HG02763 (cell line): ENCODE data around the gene CDC42EP1.
A peak's percentile ranks its signal among the peaks of the same experiment; 100 is the strongest.
"Not testable (repeated sequence)": the region's sequence is repeated elsewhere in the genome, so short reads cannot be mapped to it uniquely, and the experiment has no call there.

Experiments
- ATAC-seq: cut with Tn5 transposase; IDR thresholded peaks from one replicate; pipeline ENCODE4 v1.9.1; 2021; ENCODE audit warnings: mild to moderate bottlenecking, moderate library complexity; ENCODE audit not compliant: unreplicated experiment

Gene CDC42EP1

DNA sequence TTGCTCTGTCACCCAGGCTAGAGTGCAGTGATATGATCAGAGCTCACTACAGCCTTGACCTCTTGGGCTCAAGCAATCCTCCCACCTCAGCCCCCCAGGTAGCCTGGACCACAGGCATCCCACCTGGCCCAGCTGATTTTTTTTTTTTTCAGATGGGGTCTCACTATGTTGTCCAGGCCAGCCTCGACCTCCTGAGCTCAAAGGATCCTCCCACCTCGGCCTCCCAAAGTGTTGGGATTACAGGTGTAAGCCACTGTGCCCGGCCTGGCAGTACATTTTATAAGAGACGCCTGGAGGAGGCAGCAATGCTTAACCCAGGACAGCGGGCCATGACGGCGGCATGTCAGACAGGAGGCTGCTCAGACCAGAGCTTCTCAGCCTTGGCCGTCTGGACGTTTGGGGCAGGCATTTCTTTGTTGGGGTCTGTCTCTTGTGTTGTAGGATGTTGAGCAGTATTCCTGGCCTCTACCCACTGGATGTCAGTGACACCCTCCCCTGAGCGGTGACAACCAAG is 15.3 kb downstream of the CDC42EP1 start:
- no peak for ATAC-seq

GRCh38 chr22:37578002-37578401 is 17.7 kb downstream of the CDC42EP1 start:
- ATAC-seq, result no peak

GRCh38 chr22:37581504-37581903 is 21.2 kb downstream of the CDC42EP1 start:
- ATAC-seq, result no peak

GRCh38 chr22:37582526-37582925 is 22.2 kb downstream of the CDC42EP1 start:
- no peak for ATAC-seq

DNA sequence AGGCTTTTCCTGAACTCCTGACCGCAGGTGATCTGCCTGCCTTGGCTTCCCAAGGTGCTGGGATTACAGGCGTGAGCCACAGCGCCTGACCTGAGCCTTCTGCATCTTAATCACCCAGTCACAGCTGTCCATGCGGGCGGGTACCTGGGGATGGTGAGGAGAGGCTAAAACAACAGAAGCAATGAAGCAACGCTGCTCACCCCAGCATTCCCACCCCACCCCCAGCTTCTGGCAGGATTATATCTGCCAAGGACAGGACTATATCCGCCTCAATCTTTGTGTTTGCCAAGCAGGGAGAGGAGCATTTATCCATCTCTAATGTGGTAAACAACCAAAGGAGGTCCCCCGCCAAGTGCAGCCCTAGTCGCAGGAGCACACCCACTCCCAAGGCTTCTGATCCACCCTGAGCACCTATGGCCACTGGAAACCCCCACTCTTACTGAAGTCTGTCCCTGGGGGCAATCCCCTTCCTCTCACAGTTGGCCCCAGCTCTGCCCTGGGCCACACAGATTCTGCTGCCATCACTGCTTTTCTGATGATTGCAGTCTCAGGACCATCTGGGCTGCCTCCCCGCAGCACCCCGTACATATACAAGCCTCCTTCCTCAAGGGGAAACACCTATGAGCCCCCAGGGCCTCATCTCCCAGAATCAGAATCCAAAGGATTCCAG is 28.4 kb downstream of the CDC42EP1 start:
- ATAC-seq, result no peak

DNA sequence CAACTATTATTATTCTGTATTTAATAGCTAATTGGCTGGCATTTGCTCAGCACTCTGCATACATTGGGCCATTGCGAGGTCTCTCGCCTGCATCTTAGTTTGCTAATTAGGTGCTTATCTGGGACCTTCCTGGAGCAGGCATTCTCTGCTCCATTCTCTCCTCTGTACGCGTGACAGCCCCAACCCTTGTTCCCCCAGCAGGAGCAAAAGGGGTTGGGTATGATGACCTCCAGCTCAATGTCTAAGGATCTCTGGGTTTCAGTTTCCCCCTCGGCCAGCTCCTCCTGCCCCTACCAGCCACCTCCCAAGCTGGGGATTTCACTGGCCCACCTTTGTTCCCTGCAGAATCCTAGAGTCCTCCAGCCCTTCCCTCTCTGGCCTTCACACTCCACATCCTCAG is 29.4 kb downstream of the CDC42EP1 start:
- ATAC-seq, result no peak

- not testable (repeated sequence) for ATAC-seq
Measured at GRCh38 chr22:37591081-37591480, 30.8 kb downstream of the CDC42EP1 start.

GRCh38 chr22:37591823-37592404 is 31.6 kb downstream of the CDC42EP1 start:
- ATAC-seq, result no peak

- no peak for ATAC-seq
Measured at GRCh38 chr22:37594237-37594636, 34.0 kb downstream of the CDC42EP1 start.

DNA sequence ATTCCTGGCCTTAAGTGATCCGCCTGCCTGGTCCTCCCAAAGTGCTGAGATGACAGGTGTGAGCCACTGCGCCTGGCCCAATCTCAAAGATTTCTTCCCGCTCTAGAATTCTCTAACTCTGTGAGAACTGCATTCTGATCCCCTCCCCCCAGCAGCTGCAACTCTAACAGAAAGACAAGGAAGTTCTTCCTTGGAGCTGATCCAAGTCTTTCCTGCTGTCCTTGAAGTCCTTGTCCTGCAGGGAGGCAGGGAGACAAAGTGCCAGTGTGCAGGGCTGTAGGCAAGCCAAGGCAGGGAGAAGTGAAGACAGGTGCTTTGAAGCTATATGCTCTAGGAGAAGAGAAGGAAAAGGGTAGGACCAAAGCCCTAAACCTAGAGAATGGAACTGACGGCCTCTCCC is 38.9 kb downstream of the CDC42EP1 start:
- no peak for ATAC-seq

DNA sequence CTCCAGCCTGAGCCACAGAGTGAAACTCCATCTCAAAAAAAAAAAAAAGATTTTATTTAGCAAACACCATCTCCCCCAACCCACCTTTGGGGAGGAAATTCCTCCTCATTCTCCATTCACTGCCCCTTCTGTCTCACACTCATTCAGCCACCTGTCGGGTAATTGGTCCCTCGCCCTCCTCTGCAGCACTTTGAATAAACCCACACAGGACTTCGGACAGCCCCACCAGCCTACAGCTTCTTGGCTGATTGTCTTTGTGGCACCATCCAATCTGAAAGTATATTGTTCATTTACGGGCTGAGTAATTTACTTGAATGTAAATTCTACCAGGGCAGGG is 40.9 kb downstream of the CDC42EP1 start:
- ATAC-seq, result no peak

DNA sequence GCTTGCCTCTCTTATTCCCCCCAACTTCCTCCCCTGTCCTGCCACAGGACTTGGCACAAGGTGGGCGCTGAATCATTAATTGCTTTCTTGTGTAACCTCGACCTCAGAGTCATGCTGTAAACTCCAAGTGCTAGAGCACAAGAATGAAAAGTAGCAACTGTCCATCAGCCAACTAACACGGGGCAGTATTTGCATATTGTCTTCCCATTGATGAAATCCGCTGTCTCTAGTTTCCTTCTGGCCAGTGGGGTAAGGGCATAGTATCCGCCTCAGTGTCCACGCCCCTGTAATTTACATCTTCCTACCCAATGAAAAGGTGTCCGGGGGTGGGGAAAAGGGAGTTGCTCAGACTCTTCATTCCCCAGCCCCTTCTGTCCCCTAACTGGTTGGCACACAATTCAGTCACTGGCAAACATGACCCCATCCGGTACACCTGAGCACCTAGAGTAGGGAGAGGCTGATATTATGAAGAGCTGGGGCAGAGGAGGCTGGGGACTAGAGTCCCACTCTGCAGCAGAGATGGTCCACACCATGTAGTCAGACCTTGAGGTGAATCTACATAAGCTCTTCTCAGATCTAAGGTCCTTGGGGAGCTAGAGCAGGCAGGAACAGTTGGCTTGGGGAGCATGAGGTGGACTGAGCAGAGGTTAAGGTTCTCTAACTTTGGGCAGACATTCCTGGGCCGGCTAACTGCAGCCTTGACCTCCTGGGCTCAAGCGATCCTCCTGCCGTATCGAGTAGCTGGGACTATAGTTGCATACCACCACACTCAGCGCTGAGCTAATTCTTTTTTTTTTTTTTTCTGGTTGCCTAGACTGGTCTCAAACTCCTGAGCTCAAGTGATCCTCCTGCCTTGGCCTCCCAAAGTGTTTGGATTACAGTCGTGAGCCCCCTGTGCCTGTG is 41.5 kb downstream of the CDC42EP1 start:
- ATAC-seq, result no peak

GRCh38 chr22:37602546-37603277 is 42.4 kb downstream of the CDC42EP1 start:
- not testable (repeated sequence) for ATAC-seq

GRCh38 chr22:37604074-37604473 is 43.8 kb downstream of the CDC42EP1 start:
- ATAC-seq, result no peak

DNA sequence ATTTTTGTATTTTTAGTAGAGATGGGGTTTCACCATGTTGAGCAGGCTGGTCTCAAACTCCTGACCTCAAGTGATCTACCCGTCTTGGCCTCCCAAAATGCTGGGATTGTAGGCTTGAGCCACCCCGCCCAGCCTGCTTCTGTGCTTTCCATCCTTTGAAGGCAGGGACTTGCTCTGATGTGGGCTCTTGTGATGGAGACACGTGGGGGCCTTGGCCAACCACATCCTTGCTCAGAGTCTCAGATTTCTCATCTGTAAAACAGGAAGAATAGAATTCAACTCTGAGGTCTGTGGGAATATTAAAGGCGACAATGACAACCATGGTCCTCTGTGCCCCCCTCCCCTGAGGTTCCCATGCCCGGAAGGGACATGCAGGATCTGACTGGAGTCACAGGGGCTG is 44.6 kb downstream of the CDC42EP1 start:
- ATAC-seq, result no peak

GRCh38 chr22:37607010-37607934 is 47.0 kb downstream of the CDC42EP1 start:
- ATAC-seq, result no peak

DNA sequence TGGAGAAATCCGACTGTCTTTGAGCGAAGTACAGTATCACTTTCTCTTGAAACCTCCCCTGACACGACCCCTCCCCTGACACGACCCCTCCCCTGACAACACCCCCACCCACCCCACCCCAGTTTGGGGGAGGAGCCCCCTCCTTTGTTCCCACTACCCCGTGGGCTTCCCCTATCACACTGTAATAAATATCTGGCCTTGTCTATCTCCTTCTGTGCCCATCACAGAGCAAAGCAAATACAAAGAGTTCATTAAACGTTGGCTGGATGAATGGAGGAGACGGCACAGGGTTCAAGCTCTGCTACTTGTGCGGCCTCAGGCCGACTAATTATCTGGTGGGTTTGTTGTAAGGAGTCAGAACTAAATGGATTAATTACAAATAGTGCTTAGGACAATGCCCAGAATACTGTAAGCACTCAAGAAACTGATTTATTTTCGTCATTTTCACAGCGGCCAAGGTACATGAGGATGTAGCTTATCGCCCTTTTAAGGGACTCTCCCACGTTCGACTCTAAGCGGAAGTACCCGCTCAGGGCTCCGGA is 47.7 kb downstream of the CDC42EP1 start:
- ATAC-seq, result peak; percentile 7

DNA sequence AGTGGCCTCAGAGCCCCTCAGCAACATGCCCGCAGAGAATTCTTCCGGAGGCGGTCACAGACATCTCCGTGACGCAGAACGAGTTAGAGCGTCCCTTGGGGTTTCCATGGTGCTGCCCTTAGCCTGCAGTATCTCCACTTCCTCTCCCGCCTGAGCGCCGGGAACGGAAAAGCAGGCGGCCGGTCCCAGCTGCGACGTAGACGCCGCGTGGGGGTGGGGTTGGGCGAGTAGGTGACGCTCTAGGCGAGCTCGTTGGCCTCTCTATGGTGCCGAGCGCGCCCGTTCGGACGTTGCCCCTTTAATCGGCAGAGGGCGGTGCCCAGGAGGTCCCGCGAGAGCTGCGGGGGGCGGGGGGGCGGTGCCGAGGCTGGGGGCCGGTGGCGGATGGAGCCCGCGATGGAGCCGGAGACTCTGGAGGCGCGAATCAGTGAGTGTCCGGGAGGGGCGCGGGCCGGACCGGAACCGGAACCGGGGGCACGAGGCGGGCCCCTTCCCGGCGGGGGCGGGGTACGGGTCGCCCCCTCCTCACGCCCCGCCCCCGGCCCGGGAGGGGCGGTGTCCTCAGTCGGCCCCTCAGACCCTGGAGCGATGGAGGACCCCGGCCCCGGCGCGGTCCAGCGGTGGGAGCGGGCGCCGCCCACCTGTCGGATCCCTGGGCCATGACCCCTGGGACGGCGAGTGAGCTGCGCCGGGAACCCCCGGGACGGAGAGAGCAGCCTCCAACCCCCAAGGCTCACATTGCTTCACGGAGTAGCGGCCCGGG is 48.4 kb downstream of the CDC42EP1 start, which contains the start of gene GGA1:
GGA1 (plus strand) TSS at position 358 of the 763 bp plus-strand sequence; CDS start at position 385, 27 bp downstream.
- ATAC-seq, result peak; percentile 83
